CD4-positive, alpha-beta T cell treated with Interleukin-21 for 1 hour (primary cell): ENCODE data around the gene TPRA1.
"Not testable (repeated sequence)": the region's sequence is repeated elsewhere in the genome, so short reads cannot be mapped to it uniquely, and the experiment has no call there.

ENCODE experiments used
- DNase-seq: peaks from one replicate; pipeline ENCODE4 v3.0.0-alpha.2; 2020

TPRA1 gene

GRCh38 chr3:127615631-127616305 is 25.2 kb upstream of the TPRA1 start:
- DNase-seq, result no peak

DNA sequence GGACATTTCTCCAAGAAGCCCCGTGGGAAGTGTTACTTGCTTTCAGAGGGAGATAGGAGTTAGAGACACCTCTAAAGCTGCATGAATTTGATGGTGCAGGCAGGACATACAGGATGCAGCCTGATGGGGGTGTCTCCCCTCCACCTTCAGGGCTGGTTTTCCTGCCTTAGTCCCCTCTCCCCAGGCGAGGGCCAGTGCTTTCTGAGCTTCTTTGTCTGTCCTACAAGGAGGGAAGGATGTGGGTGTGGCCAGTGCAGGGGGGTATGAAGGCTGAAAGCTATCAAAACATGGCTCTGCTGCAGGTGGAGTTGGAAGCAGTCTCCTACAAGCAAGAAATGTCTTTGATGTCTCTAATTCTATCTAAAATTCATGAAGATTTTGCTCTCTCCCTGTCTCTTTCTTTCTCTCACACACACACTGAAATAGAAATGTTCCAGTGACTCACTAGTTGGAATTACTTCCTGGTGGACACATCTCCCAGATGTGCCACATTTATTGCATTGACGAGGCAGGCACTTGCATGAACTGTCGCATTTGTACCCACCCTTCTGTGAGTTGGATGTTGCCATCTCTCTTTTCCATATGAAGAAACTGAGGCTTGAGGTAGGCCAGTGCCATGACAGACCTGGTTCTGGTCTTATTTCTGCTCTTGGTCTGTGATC is 24.5 kb upstream of the TPRA1 start:
- DNase-seq, result no peak

GRCh38 chr3:127613406-127613805 is 22.9 kb upstream of the TPRA1 start:
- no peak for DNase-seq

DNA sequence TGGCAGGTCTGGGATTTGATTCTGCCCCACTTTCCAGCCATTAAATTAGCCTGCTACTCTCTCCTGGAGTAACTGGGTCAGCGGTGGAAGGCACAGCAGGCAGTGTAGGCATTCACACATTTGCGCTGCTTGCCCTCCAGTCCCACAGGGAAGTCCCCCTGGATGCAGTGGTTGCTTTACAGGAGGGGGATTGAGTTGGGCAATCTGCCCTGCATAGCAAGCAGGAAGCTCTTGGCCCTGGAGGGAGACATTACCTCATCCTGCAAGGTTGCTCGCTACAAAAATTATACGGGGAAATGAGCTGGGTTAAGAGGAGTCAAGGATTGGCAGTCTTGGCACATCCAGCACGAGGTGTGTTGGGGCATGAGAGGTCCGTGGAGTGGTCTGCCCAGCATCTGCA is 22.4 kb upstream of the TPRA1 start:
- DNase-seq, result no peak

- no peak for DNase-seq
These were observed 20.7 kb upstream of the TPRA1 start for GRCh38 chr3:127611251-127611650.

DNA sequence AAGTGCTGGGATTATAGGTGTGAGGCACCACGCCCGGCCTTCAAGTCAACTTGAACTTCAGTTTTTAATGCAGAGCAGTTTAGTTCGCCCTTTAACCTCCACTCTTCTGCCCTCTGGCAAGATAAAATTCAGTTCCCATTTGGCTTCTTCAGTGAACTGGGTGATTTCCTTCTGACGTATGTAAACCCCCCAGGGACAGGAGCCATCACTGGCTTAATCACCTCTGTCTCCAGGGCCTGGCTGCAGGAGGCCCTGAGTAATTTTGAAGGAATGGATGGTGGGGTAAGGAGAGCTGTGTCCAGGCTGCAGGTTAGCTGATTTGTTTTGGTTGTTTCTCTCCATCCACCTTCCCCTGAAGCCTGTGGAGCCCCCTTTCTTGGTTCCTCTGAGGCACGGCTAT is 19.6 kb upstream of the TPRA1 start:
- no peak for DNase-seq

DNA sequence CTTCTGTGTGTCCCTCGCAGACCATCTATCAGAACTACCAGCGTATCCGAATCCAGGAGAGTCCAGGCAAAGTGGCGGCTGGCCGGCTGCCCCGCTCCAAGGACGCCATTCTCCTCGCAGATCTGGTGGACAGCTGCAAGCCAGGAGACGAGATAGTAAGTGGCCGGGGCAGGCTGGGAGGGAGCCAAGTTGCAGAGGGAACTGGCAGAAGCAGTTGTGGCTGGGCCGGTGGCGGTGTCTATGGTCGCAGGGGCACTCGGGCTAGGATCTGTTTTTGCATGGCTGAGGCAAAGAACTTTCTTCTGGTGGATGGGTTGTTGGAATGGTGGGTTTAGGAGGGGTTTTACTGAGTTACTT is 17.8 kb upstream of the TPRA1 start:
- DNase-seq, result no peak

- DNase-seq, result no peak
These were observed 17.3 kb upstream of the TPRA1 start for GRCh38 chr3:127607675-127608361.

DNA sequence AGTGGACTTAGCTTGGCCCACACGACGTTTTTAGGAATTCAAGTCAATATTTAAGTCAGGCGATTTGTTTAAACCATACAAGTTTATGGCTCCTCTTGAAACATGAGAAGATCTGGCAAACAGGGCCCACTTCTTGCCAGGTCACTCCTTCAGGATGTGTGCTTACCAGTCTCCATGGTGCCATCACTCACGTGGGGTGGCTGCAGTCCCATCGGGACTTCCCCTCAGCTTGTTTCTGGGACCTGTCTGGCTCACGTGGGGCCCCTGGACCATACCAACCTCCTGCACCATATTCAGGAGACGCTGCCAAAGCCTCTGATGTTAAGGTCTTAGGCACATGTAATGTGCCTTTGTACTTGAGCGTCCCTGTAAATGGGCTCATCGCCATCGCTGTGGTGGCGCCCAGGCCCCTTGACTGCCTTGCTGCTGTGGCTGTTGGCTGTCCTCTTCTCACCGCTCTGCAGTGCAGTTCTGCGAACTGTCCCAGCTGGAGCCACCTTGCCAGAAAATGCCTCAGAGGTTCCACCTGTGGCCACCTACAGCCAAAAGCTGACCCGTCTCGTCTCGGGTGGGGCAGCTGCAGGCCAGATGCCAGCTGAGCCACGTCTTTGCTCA is 16.6 kb upstream of the TPRA1 start:
- DNase-seq, result no peak

GRCh38 chr3:127606086-127606805 is 15.7 kb upstream of the TPRA1 start:
- no peak for DNase-seq

DNA sequence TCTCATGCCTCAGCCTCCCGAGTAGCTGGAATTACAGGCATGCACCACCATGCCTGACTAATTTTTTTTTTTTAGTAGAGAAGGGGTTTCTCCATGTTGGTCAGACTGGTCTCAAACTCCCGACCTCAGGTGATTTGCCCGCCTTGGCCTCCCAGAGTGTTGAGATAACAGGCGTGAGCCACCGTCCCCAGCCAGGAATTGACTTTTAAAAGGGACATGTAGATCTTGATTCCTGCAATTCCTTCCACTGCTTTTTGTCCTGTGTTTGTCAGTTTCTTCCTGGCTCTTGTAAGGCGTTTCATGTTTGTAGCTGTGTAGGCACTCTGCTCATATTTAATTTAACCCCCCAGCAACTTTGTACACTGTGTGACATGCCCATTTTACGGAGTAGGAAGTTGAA is 15.0 kb upstream of the TPRA1 start:
- DNase-seq, result not testable (repeated sequence)

DNA sequence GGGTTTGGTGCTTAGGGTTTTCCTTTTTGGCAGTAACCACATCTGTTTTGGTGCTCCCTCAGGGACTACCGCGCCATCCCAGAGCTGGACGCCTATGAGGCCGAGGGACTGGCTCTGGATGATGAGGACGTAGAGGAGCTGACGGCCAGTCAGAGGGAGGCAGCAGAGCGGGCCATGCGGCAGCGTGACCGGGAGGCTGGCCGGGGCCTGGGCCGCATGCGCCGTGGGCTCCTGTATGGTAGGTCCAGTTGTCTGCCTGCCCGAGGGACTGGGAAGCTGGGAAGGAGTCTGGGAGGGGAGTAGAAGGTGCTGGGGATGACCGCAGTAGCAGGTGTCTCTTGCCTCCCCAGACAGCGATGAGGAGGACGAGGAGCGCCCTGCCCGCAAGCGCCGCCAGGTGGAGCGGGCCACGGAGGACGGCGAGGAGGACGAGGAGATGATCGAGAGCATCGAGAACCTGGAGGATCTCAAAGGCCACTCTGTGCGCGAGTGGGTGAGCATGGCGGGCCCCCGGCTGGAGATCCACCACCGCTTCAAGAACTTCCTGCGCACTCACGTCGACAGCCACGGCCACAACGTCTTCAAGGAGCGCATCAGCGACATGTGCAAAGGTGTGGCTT is 14.1 kb upstream of the TPRA1 start:
- DNase-seq, result no peak

DNA sequence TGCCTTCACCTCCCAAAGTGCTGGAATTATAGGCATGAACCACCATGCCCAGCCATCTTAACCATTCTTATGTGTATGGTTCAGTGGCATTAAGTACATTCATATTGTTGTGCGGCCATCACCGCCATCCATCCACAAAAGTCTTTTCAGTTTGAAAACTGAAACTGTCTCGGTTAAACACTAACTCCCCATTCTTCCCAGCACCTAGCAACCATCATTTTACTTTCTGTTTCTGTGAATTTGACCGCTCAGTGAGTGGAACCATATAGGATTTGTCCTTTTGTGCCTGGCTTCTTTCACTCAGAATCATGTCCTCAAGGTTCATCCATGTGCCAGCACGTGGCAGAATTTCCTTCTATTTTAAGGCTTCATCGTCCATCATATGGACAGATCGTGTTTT is 13.5 kb upstream of the TPRA1 start:
- DNase-seq, result no peak

DNA sequence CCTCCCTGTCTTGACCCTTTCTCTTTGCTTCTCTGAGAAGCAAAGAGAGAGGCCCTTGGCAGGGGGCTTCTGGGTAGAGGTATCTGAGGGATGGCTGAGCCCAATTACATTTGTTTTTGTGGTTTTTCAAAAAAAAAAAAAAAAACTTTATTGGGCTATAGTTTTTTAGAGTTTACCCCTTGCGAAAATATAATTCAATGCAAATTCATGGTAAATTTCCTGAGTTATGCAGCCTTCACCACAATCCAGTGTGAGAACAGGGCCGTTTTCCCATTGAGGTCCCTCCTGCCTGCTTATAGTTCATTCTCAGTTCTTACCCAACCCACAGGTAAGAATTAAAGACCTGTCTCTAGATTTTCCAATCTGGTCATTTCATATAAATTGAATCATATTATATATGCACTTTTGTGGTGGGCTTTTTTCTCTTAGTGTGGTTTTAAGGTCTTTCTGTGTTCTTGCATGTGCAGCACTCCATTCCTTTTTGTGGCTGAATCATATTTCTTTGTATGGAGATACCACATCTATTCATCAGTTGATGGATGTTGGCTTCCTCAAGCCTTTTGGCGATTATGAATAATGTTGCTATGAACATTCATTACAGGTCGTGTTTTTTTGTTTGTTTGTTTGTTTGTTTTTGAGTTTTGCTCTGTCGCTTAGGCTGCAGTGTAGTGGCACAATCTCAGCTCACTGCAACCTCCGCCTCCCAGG is 10.4 kb upstream of the TPRA1 start:
- no peak for DNase-seq

DNA sequence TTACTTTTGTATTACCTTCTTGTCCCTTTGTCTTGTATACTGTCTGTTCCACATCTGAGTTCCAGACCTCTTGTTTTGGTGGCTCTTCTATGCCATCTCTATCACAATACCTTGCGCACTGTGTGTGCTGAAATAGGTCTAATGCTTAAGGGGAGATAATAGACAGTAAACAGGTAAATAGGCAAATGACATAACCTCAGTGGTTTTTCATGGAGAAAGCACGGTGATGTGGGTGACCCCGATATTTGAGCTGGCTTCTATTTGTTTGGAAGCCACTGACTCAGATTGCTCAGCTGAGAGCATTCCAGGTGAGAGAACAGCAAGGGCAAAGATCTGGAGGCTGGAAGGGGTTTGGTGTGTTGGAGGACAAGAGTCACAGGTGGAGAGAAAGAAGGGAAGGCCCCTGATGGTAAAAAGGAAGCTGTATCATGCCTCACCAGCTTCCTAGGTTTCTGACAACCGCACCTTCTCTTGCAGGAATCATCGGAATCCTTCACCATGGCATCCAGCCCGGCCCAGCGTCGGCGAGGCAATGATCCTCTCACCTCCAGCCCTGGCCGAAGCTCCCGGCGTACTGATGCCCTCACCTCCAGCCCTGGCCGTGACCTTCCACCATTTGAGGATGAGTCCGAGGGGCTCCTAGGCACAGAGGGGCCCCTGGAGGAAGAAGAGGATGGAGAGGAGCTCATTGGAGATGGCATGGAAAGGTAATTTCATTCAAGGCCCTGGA is 8.5 kb upstream of the TPRA1 start:
- DNase-seq, result no peak

DNA sequence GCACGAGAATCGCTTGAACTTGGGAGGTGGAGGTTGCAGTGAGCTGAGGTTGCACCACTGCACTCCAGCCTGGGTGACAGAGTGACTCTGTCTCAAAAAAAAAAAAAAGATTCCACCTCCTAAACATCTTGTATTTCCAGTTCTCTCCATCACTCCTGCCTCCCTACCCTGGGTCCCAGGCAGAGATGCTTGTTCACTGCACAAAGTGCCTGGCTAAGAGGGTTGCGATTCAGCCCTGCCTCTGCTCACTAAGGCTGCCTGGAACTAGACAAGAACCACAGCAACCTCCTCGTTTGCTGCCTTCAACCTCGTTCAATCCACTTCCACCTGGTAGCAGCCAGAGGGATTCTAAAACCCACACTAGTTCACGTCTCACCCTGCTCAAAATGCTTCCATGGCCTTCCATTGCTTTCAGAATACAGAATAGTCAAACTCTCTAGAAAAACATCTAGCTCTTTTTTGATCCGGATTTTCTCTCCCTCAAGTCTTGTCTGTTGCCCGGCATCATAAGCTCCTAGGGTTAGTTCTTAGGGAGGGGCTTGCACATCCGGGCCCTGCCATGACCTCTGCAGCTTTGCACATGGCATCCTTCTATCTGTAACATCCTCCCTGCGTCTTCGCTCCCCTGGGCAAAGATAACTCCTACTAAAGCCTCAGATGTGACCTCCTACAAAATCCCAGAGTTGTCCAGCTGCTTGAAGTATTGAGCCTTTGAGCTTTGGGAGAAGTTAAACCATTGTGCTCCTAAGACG is 6.7 kb upstream of the TPRA1 start:
- no peak for DNase-seq

GRCh38 chr3:127595303-127595702 is 4.8 kb upstream of the TPRA1 start:
- no peak for DNase-seq

GRCh38 chr3:127593178-127593577 is 2.6 kb upstream of the TPRA1 start:
- no peak for DNase-seq

DNA sequence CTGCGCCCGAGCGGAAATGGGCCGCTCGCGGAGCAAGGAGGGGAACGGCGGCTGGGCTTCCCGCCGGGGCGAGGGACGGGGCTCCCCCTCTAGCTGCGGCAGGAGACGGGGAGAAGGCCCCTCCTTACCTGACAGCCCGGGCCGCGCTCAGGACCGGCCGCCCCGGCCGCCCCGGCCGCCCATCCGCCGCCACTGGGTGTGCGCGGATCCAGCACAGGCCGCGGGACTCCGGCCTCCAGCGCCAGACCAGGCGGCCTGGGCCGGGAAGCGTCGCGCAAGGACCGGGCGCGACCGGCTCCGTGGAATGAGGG is 296 bp downstream of the TPRA1 start:
- peak; percentile 30 for DNase-seq

DNA sequence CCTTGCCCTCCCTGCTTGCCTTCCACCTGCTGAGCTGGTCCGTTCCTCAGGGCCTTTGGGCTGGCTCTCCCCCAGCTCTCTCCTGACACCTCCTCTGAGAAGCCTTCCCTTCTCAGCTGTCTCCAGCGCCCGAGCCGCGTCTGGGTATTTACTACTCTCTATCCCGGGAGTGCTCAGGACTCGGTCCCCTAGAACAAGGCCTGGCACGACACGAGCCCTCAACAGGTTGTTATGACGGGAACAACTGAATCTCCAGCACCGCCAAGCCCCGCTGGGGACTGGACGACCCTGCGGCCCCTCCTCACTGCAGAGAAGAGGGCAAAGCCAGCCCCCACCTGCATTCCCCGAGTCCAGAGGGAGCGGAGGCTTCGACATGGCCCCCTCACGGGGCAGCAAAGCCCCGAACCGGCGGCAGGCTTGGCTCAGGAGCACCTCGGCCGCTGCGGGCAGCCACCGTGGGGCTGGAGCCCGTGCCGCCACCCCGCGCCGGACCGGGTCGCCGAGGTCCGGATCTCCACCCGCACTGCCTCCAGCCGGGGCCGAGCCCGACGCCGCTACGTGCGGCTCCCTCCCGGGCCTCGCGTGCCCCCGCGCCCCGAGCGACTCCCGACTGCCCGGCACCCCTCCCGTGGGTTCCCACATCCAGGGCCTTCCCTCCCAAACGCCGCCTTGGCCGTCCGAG is 792 bp downstream of the TPRA1 start:
- DNase-seq, result no peak
